GM19463 (cell line): ENCODE measurements around the gene INPP4B.

Experiments
- ATAC-seq: cut with Tn5 transposase; IDR thresholded peaks from one replicate; pipeline ENCODE4 v1.9.1; 2021; ENCODE audit warnings: mild to moderate bottlenecking, moderate library complexity; ENCODE audit not compliant: unreplicated experiment

The INPP4B gene

GRCh38 chr4:142316913-142317312, 529.2 kb downstream of the INPP4B start:
- ATAC-seq: no peak

GRCh38 chr4:142316025-142316424, 530.1 kb downstream of the INPP4B start:
- no peak for ATAC-seq

GRCh38 chr4:142314686-142315085, 531.4 kb downstream of the INPP4B start:
- no peak for ATAC-seq

DNA sequence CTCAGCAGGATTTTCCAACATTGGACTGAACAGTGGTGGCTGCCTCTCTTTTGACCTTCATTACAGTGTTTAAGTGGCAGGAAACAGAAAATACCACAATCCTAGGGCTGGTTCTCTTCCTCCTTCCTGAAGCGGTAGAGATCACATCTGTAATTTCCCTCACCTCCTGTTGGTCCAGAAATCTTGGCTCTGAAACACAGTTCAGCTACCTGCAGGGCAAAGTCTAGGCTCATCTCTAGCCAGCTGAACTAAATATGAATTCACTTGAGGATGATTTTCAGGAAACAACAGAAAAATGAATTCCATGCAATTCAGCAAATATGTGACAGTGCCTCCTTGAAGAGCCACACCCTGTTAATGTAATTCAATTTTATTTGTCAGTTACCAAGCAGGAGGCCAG, 531.9 kb downstream of the INPP4B start:
- no peak for ATAC-seq

- no peak for ATAC-seq
Measured at GRCh38 chr4:142312391-142312790, 533.7 kb downstream of the INPP4B start.

DNA sequence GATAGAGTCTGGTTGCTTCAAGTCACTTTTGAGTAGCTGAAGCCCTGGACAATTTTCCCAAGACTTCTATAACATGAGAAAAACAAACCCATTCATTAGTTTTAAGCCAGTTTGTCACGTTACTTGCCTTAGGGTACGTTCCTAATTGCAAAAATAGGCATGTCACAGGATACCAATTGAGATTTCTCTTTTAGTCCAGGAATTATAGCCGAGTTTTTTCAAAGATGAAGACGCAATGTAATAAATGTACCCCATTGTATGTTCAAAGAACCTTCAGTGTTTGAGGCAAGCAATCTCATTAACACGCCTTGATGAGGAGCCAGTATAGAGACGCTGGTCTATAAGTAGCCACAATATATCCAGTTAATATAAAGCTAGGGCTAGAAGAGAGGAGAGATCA, 534.2 kb downstream of the INPP4B start:
- ATAC-seq: no peak

- ATAC-seq: no peak
Measured at GRCh38 chr4:142309772-142310171, 536.3 kb downstream of the INPP4B start.

DNA sequence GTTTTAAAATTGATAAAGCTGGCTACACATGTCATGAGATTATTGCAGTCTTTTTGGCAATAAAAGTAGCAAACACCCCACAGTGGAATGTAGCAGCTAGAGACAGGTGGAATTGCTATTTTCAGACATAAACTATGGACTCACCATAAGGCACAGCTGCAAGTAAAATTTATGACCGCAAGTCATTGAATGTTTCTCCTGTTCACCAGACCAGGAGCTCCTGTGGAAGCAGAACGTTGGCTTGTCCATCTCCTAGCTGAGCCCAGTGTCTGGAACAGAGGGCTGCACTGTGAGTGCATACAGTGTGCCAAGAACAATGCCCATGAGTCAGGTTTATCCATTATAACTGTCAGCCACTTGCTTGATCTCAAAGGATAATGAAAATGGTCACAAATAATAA, 538.2 kb downstream of the INPP4B start:
- no peak for ATAC-seq

DNA sequence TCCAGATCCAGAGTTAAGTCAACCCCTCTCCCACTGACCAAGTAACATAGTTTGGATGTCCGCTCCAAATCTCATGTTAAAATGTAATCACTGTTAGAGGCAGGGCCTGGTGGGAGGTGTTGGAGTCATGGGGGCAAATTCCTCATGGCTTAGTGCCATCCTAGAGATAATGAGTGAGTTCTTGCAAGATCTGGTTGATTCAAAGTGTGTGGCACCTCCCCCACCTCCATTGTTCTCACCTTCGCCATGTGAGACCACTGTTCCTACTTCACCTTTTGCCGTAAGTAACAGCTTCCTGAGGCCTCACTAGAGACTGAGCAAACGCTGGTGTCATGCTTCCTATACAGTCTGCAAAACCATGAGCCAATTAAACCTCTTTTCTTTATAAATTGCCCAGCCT, 548.8 kb downstream of the INPP4B start:
- no peak for ATAC-seq

DNA sequence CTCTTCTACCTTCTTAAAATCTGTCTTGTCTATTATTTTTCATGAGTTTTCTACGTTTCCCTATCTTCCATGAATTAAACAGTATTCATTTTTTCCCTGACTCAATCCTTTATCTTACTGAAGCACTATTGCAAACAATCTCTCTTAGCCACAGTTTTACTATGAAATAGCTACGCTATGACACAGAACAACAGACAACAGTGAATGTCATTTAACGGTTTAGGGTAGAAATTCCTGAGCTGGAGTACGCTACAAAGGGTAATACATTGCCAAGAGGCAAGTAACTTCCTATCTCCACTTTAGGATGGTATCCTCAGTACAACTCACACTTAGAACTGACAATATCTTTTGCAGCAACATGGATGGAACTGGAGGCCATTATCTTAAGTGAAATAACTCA, 552.6 kb downstream of the INPP4B start:
- no peak for ATAC-seq

GRCh38 chr4:142292231-142292630, 553.9 kb downstream of the INPP4B start:
- no peak for ATAC-seq

DNA sequence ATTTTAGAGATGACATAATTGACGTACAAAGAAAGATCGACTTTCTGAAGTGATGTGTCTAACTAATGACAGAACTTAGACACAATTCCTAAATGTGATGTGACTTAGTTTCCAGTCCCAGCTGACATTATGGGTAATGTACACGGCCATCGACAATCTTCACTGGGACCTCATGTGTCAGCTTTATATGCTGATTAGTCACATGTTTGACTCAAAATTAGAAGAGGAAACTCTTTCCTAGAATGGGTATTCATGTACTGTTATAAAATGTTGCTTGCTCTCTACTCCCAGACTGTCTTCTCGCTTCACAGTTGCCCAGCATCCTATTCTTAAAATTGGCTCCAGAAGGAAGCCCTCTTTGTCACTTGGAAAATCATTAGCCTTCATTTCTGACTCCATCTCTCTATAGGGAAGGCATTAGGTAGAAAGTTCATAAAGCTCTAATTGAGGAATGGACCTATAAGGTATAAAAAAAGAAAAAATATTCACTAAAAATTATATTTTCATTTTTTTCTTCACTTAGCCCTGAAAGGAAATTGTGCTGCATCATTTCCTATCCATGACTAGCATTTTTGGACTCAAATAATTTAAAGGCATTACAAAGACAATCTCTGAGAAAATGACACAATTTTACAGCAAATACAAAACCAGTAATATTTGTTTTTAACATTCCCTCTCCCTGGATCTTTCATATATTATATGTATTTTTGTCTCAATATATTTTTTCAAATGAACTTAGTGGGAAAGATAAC, 554.6 kb downstream of the INPP4B start:
- ATAC-seq: no peak

- no peak for ATAC-seq
Measured at GRCh38 chr4:142287371-142287770, 558.7 kb downstream of the INPP4B start.

- no peak for ATAC-seq
Measured at GRCh38 chr4:142285222-142285583, 560.9 kb downstream of the INPP4B start.

- ATAC-seq: no peak
Measured at GRCh38 chr4:142284402-142285221, 561.5 kb downstream of the INPP4B start.

DNA sequence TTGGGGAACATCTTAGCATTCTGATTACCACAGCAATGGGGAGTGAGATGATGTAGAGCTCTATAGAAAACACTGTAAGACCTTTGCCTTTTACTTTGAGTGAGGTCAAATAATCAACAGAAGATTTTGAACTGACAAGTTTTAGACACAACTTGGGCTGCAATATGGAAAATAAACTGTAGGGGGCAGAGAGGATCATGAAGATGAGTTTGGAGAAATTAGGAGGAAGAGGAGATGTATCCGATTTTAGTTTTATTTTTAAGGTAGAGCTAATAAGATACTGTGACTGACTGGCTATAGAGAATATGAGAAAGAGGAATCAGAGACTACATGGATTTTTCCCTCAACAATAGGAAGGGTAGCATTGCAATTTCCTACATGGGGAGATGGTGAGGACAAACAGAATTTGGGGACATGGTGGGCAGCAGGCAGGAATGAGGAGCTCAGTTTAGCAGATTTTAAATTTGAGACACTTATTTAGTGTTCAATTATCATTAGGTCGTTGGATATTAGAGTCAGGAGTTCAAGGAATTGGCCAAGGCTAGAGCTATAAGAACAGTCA, 563.1 kb downstream of the INPP4B start:
- ATAC-seq: no peak

DNA sequence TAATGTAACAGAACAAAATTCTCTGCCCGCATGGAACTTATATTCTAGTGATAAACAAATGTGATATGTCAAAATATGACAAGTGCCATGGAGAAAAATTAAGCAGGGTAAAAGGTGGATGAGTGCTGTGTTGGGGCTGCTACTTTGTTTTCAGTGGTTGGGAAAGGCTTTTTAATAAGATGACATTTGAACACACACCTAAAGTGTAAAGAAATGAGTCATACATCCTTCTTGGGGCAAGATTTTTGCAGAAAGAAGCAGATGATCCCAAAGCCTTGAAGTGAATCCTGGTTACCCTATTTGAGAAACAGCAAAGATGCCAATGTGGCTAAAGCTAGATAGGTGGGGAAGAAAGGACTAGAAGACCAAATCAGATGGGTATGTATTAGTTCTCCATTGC, 564.1 kb downstream of the INPP4B start:
- ATAC-seq: no peak

- ATAC-seq: no peak
Measured at GRCh38 chr4:142278663-142279062, 567.4 kb downstream of the INPP4B start.

DNA sequence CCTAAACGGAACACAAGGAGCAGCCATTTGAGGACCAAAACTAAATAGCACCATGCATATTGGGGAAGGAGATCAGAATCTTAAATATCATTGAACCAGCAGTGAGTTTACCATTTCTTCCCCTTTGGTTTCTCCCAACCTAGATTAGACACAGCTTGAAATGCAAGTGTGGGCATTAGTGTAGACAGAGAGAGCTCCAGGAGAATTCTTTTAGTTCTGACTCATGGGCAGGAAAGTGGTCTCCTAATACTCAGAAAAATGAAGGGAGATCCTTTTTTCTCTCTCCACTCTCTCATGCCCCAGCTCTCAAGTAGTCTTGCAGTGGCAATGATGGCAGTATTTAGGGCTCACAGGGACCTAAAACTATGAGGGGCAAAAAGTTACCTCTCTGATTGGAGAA, 567.9 kb downstream of the INPP4B start:
- no peak for ATAC-seq

DNA sequence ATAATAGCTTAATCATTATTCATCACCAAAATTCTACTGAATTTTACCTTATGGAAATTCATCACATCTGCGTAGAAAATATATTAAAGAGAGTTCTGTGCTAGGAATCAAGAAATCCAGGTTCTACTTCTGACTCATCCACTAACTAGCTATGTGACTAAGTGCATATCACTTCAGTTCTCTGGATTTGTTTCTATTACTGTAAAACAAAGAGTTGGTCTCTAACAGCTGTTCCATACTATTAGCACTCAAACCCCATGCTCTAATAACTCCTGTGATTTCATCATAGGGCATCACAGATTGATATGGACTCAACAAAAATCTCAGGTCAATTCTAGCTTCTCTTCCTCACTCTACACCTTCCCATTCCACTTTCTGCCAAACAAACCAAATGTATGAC, 572.0 kb downstream of the INPP4B start:
- ATAC-seq: no peak

GRCh38 chr4:142272452-142272851, 573.6 kb downstream of the INPP4B start:
- ATAC-seq: no peak

GRCh38 chr4:142271832-142272231, 574.3 kb downstream of the INPP4B start:
- no peak for ATAC-seq
